GM13977 (cell line): ENCODE results near the gene WDFY4.

ENCODE experiments used
- DNase-seq: peaks from one replicate; pipeline ENCODE4 v3.0.0; 2012; ENCODE audit warnings: low spot score
- in situ Hi-C: fragments of 300-500 bp; cut with MboI; formaldehyde crosslinking; loops from one replicate; pipeline ENCODE4 v1.12.0; 2022; ENCODE audit warnings: low sequenced_read_pairs, low pct_unique_long_range_greater_than_20kb, mixed read lengths, inconsistent platforms; ENCODE audit not compliant: unreplicated experiment
- TF ChIP-seq, protein P1 (sequence below): IDR thresholded peaks from 2 replicates; pipeline ENCODE4 v1.5.1; 2012; ENCODE audit warnings: mild to moderate bottlenecking, control low read depth; ENCODE audit not compliant: insufficient read depth; ENCODE audit errors: extremely low read depth, missing control alignments

Gene WDFY4

DNA sequence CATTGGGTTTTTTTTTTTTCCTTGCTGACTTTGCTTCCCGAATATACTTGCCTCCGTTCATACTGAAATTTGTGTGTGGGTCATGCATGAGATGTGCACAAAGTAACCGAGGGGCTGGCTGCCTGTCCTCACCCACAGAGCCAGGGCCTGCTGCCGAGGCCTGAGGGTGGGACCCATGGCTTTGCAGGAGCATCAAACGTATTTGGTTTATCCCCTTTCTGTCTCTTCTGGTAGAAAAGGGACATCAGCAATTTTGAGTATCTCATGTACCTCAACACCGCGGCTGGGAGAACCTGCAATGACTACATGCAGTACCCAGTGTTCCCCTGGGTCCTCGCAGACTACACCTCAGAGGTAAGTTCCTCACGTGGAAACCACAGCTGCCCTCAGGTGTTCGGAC is 258.4 kb downstream of the WDFY4 start:
- DNase-seq = no peak
- TF ChIP-seq, protein P1, sequence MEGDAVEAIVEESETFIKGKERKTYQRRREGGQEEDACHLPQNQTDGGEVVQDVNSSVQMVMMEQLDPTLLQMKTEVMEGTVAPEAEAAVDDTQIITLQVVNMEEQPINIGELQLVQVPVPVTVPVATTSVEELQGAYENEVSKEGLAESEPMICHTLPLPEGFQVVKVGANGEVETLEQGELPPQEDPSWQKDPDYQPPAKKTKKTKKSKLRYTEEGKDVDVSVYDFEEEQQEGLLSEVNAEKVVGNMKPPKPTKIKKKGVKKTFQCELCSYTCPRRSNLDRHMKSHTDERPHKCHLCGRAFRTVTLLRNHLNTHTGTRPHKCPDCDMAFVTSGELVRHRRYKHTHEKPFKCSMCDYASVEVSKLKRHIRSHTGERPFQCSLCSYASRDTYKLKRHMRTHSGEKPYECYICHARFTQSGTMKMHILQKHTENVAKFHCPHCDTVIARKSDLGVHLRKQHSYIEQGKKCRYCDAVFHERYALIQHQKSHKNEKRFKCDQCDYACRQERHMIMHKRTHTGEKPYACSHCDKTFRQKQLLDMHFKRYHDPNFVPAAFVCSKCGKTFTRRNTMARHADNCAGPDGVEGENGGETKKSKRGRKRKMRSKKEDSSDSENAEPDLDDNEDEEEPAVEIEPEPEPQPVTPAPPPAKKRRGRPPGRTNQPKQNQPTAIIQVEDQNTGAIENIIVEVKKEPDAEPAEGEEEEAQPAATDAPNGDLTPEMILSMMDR = no peak
- in situ Hi-C loops = no loop called here

DNA sequence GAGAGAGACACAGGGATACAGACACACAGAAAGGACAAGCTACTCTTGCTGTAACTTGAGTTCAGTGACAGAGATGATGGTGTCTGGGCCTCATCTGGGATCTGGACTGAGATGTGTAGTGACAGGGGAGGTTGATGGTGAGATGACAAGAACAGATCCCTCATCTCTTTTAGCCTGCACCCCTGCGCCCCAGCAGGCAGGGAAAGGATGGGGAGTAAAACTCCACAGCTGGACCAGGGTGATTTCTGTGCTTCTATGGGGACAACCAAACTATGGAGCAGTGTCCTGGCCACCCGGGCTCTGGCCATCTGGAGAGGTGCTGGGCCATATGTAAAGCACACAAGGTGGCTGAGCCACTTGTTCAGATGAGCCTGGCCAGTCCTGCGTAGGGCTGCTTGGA is 259.5 kb downstream of the WDFY4 start:
- TF ChIP-seq, protein P1 = no peak
- in situ Hi-C loops = no loop called here
- DNase-seq = no peak

DNA sequence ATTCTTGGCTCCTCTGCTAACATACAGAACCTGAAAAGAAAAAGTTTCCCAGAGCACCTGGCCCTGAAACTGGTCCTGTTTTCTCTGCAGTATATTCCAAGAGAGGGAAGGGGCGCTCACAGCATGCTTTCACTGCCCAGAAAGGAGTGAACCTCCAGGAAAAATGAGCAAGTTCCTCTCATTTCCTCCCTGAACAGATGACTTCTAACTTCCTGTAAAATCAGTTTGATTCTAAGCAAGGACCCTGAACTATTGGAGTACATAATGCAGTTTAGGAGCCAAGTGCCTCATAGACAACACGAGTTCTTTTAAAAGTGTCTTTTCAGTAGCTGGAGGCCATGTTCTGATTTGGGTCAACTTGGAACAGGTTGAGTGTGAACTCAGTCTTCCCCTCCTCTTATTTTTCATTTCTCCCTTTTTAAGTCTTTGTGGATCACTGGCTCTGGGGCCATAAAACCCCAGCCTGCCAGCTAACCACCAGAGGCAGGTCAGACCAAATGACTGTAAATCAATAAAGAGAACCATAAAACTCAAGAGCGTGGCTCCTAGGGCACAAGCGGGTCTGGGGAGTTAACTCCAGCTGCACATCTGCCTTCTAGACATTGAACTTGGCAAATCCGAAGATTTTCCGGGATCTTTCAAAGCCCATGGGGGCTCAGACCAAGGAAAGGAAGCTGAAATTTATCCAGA is 260.9 kb downstream of the WDFY4 start:
- DNase-seq = no peak
- TF ChIP-seq, protein P1 = no peak
- in situ Hi-C loops = no loop called here

DNA sequence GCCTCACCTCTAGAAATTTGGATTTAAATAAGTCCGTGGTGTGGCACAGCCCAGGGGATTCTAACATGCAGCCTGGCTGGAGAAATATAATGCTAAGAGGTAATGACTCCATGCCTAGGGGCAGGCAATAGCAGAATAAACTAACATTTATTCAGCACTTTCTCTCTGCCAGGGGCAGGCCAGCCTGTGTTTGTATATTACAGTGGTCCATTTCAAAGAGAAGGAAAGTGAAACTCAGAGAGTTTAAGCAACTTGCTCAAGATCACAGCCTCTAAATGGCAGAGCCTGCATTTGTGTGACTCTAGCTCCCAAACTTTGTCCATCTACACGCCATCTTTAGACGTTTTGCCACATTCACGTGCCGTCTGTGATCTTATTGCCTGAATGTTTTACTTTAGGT is 261.7 kb downstream of the WDFY4 start:
- DNase-seq = no peak
- TF ChIP-seq, protein P1 = no peak
- in situ Hi-C loops = no loop called here

DNA sequence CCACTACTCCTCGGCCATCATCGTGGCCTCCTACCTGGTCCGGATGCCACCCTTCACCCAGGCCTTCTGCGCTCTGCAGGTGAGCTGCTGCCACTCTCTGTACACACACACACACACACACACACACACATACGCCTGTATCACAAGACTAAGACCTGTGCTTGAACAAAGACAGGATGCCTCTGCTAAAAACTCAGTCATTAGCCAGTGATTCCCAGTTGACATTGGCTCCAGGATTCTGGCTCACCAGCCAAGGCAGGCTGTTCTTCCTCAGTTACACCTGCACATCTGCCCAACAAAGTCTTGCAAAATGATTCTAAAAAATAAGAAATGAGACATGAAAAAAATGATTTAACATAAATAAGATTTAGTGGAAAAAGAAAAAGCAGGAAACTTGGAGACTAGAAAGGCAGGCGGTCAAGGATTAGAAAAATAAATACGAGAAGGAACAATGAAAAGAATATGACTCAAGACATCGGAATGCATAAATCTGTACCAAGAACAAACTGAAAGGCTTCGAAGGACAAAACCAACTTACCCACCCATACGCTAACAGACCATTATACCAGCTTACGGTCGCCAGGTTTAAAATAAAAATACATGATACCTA is 262.3 kb downstream of the WDFY4 start:
- TF ChIP-seq, protein P1 = no peak
- DNase-seq = no peak
- in situ Hi-C loops = no loop called here

DNA sequence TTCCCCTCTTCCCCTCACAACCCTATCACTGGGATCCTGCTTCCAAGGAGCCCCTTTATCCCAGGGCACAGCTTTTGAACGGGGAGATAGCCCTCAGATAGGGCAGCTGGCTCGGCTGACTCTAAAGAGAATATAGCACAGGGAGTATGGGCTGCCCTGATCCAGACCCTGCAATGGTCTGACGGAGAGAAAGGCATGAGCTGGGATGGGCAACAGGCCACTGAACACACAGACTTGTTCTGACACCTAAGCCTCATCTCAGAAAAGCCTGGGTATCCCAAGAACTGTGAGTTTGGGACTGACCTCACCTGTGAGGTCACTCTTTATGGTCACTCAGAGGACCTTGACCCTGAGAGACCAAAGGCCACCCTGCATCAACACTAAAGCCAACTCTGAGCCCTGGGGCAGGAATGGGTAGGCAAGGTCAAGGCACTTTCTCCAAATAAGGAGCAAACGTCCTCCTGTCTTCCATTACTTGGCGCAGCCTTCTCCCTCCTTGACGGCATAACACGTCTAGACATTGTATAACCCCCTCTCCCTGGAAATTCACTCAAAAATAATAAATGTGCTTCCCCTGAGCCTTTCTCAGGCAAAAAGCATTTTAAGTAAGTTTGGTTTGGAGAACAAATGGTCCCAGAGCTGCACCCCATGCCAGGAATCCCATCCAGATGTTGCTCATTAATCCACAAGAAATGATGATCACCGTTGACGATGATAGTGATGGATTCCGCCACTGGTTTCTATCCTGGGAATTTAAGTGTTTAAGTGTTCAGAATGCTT is 263.2 kb downstream of the WDFY4 start:
- in situ Hi-C loops = no loop called here
- TF ChIP-seq, protein P1 = no peak
- DNase-seq = no peak
